Fibroblast of upper back skin (primary cell): ENCODE data around the gene NPPB.
A peak's percentile ranks its signal among the peaks of the same experiment; 100 is the strongest.

Experiments used
- DNase-seq: peaks from one replicate; pipeline ENCODE4 v3.0.0-alpha.2; 2013

Gene NPPB

GRCh38 chr1:11856698-11857097, 2.0 kb downstream of the NPPB start:
- no peak for DNase-seq

DNA sequence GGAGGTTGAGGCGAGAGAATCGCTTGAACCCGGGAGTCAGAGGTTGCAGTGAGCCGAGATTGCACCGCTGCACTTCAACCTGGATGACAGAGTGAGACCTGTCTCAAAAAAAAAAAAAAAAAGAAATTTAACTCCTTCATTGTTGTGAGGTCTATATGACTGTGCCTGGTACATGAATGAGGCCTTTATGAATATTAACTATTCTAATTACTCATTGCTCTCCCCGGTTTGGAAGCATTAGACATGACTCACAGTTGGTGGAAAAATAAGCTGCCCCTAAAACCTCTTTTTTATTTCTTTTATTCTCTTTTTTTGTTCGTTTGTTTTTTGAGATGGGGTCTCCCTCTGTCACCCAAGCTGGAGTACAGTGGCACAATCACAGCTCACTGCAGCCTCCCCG, 3.3 kb downstream of the NPPB start:
- no peak for DNase-seq

DNA sequence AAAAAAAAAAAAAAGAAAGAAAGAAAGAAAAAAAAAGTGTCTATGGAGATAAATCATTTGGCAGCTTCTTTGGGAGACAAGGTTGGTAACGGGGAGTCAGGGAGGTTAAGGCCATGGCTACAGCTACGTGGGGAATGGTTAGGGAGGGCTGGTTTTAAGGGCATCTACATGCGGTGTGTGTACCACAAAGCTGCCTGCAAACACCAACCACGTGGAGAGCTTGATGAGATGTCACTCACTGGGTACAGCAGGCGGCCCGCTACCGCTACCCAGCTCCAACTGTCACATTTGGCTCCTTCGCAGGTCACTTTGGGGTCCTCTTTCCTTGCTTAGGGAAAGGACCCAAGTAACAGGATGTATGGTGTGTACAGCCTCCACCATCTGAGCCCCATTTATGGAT, 4.2 kb downstream of the NPPB start:
- no peak for DNase-seq

DNA sequence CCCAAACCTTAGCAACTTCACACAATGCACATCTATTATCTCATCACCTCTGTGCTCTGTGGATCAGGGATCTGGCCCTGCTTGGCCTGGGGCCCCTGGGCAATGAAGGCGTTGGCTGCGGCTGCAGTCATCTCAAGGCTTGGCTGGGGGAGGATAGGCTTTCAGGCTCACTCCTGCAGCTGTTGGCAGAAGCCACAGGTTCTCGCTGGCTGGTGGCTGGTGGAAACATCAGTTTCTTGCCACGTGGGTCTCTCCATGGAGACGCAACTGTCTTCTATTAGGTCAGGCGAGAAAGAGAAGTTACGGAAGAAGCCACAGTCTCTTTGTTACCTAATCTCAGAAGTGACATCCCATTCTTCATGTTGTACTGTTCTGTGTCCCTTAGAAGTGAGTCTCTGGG, 7.6 kb downstream of the NPPB start:
- no peak for DNase-seq

DNA sequence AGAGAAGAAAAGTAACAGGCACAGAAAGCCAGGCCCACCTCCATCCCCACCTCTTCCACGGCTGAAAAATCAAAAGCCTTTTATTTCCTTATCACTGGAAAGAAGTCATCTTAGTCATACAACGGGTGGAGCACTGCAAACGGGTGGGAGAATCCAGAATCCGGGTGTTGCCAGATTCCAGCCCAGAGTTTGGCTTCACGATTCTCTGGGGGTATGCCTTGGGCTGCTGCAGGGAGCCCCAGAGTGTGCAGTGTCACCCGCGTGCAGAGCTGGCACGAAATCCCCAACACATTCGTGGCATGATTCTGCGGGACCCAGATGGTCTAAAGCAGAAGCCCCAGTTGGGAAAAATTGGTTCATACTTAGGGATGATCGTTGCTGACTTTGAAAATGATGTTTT, 8.6 kb downstream of the NPPB start:
- DNase-seq: no peak

DNA sequence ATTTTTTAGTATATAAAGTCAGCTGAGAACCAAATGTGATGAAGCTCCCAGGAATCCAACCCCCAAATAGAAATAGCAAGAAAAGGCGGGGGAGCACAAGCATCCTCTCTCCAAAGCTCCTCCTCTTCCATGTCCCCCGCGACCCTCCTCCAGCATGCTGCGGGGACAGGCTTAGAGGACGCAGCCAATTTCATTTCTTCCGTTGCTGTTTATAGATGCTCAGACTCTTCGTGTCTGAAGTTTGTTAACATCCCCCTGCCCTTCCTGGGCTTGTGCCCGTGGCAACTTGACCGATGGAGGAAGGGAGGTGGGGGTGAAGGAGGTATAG, 10.4 kb downstream of the NPPB start:
- DNase-seq: no peak

DNA sequence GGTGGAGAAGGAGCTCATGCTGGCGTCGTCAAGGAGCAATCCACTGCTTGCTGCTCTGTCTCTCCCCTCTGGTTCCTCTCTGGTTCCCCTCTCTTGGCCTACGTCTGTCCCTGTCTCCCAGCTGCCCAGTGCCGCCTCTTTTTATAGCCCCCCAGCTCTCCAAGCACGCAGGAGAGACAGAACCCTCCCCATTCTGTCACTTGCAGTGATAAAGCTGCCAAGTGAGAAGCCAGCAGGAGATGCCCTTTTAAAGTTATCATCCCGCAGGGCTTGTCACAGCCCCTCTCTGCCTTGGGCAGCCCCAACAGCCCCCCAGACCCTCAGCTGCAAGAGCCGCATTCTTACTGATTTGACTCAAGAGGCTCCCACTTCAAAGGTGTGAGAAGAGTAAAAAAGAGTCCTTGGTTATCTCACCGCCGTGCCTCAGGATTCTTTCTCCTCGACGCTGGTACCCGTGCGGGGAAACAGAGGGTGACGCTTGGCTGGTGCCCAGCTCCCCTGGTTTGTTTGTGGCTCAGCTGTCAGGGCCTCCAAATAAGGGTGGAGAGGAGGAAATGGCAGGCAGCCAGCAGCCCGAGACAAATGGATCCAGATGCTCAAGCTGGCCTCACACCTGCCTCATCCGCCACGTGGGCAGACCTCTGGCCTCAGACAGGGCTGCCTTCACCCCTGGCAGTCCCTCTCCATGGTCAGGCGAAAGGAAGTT, 10.9 kb downstream of the NPPB start, which contains the start of gene NPPA:
NPPA (minus strand) TSS at position 117 of the 706 bp plus-strand sequence; CDS start at position 18, 99 bp downstream.
- peak; percentile 20 for DNase-seq

DNA sequence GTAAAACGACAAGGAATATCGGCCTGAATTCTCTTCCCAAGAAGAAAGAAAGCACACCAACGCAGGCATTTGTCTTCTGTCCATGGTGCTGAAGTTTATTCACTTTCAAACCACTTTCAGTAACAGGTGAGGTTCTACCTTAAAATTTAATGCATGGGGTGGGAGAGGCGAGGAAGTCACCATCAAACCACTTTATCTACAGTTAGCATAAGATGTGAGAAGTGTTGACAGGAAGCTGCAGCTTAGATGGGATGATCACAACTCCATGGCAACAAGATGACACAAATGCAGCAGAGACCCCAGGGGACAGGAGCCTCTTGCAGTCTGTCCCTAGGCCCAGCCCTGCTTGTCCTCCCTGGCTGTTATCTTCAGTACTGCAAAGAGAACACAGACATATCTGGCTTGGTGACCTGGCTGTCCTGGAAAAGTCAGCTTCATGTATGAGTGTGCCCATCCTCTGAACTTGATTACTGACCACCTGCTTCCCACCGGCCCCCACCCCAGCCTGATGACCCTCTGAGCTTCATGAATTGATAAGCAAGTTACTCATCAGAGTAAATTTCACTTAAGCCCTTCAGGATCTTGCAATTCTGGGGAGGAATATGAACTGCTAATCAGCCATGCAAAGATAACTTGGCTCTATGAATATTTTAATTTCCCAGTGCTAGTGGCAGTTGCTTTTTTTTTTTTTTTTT, 13.0 kb downstream of the NPPB start:
- DNase-seq: peak; percentile 12

GRCh38 chr1:11842154-11843041, 16.3 kb downstream of the NPPB start:
- DNase-seq: peak; percentile 19

DNA sequence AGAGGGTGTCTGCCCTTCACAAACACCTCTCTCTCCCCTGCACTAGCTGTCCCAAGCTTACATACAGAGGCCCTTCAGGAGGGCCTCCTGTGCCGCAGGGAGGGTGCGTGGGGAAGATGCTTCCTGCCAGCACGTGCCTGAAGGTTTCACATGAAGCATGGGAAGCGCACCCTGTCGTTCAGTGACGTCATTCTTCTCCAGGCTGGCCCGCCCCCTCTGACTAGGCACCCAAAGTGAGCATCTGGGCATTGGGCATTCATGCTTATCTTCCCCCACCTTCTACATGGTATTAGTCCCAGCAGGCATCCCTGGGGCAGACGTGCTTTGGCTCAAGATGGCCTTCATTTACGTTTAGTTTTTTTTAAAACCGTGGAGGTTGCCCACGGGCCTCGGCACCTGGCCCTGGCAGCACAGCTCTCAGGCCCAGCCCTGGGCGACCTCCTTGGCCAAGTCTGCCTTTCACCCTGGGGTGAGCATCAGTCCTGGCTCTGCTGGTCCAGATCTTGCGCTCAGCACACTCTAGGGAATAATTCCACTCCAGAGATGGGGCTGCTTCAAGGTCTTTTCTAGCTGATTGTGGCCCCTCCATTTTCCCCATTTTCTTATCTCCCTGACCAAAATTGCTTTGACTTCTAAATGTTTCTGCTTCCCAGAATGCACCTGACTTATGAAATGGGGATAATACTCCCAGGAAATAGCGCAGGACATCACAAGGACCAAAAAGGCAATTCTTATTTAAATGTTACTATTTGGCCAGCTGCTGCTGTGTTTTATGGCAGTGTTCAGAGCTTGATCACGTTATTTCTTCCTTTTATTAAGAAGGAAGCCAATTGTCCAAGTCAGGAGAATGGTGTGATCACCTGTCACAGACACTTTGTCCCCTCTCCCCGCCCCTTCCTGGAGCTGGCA, 17.2 kb downstream of the NPPB start:
- no peak for DNase-seq

DNA sequence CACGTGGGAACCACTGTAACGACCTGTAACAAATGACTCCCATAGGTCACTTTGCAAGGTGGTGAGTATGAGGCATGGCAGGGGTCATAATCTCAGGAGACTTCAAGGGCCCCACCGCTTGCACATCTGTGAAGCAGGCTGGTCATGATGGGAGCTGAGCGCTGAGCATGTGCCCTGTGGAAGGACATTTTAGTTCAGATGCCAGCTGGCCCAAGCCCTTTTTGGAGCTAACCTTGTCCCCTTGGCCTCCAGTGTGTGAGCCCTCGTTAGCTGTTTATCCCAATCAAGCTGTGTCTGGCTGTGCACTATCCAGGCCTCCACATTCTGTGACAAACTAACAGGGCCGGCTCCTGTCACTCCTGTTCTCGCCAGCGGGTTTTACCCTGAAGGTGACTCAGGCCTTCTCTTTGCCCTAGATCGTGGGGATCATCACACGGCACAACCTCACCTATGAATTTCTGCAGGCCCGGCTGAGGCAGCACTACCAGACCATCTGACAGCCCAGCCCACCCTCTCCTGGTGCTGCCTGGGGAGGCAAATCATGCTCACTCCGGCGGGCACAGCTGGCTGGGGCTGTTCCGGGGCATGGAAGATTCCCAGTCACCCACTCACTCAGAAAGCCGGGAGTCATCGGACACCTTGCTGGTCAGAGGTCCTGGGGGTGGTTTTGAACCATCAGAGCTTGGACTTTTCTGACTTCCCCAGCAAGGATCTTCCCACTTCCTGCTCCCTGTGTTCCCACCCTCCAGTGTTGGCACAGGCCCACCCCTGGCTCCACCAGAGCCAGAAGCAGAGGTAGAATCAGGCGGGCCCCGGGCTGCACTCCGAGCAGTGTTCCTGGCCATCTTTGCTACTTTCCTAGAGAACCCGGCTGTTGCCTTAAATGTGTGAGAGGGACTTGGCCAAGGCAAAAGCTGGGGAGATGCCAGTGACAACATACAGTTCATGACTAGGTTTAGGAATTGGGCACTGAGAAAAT, 18.7 kb downstream of the NPPB start:
- no peak for DNase-seq

DNA sequence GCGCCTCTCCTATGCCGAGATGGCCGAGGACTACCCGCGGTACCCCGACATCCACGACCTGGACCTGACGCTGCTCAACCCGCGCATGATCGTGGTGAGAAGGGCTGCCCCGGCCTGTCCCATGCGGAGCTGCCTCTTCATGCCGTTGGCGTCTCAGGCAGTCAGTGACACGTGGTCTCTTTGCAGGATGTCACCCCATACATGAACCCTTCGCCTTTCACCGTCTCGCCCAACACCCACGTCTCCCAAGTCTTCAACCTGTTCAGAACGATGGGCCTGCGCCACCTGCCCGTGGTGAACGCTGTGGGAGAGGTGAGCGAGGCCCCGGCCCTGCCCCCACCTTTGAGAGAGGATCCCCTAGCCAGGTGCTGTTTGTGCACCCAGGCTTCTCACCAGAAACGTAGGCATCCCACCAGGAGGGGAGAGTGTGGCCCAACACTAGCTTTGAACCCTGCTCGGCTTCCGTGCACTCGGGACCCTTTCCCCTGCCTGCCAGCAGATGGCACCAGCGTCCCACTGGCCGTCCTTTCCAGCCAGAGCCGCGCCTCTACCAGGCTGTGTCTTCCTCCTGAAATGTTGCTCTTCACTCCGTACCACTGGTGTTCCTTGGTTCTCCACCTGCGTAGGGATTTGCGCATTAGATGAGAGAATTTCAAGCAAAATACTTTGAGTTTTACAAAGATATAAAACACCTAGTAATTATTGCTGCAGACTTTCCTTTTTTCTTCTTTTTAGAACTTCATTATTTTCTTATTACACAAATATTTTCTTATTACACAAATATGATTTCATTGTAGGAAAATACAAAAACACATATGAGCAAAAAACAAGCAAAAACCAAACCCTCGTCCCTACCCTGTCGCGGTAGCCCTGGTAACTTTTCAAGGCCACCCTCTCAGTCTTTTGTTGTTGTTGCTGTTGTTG, 20.1 kb downstream of the NPPB start:
- peak; percentile 47 for DNase-seq

GRCh38 chr1:11837767-11838348, 20.9 kb downstream of the NPPB start:
- no peak for DNase-seq

- no peak for DNase-seq
These were observed 21.6 kb downstream of the NPPB start for GRCh38 chr1:11836955-11837766.

GRCh38 chr1:11835441-11836225, 23.1 kb downstream of the NPPB start:
- DNase-seq: no peak

GRCh38 chr1:11833900-11834299, 24.8 kb downstream of the NPPB start:
- no peak for DNase-seq

DNA sequence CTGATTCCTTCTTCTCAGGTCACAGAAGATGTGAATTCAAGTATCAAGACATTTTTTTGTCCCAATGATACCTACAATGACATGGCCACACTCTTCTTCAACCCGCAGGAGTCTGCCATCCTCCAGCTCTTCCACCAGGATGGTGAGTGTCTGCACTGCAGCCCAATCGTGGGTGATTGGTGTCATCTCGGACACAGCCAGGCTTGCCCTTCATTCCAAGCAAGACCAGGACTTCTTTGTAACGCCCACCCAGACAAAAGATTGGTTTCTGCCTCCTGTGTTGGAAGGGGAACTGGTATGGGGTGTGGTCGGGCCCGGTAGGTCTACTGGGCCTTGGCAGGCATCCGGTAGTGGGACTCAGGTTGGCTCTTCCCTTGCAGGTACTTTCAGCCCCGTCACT, 25.2 kb downstream of the NPPB start:
- DNase-seq: no peak
